Mucosa of stomach (tissue), 1 donor: ENCODE measurements around the gene RGS7.
"Not testable (repeated sequence)": the region's sequence is repeated elsewhere in the genome, so short reads cannot be mapped to it uniquely, and the experiment has no call there.

Experiments
- H3K27me3 ChIP-seq: one replicate; pipeline ENCODE4 v1.7.0; 2013; ENCODE audit warnings: mild to moderate bottlenecking, low read length; ENCODE audit not compliant: control insufficient read depth, insufficient read depth
- H3K36me3 ChIP-seq: one replicate; pipeline ENCODE4 v1.7.0; 2013; ENCODE audit warnings: low read length; ENCODE audit not compliant: control insufficient read depth, insufficient read depth
- H3K4me1 ChIP-seq: one replicate; pipeline ENCODE4 v1.7.0; 2013; ENCODE audit warnings: mild to moderate bottlenecking, low read length; ENCODE audit not compliant: control insufficient read depth, insufficient read depth
- H3K4me3 ChIP-seq: one replicate; pipeline ENCODE4 v1.7.0; 2013; ENCODE audit warnings: low read length
- H3K9ac ChIP-seq: one replicate; pipeline ENCODE4 v1.7.0; 2013; ENCODE audit warnings: mild to moderate bottlenecking, low read length, moderate library complexity
- H3K9me3 ChIP-seq: one replicate; pipeline ENCODE4 v1.7.0; 2013; ENCODE audit warnings: mild to moderate bottlenecking, low read length, moderate library complexity; ENCODE audit not compliant: control insufficient read depth
- donor health status: Pancreatic carcinoma.

Gene RGS7

GRCh38 chr1:241299347-241299746, 57.7 kb downstream of the RGS7 start:
- Histone ChIP-seq H3K4me1 (no peaks in the 10 kb centered on the region), H3K27me3 (no peaks in the 10 kb centered on the region), H3K4me3 (no peak overlapping the region), H3K36me3 (no peaks in the 10 kb centered on the region), H3K9ac (no peak overlapping the region), H3K9me3 (no peaks in the 10 kb centered on the region)

- H3K36me3 ChIP-seq = no peaks in the 10 kb centered on the region
- no peaks in the 10 kb centered on the region for H3K9me3 ChIP-seq
- H3K4me3 ChIP-seq = no peak overlapping the region
- no peaks in the 10 kb centered on the region for H3K4me1 ChIP-seq
- no peak overlapping the region for H3K9ac ChIP-seq
- no peaks in the 10 kb centered on the region for H3K27me3 ChIP-seq
These were observed 64.0 kb downstream of the RGS7 start for GRCh38 chr1:241292973-241293372.

- not testable (repeated sequence) for H3K4me3 ChIP-seq, H3K9me3 ChIP-seq, H3K9ac ChIP-seq, H3K36me3 ChIP-seq, H3K27me3 ChIP-seq, H3K4me1 ChIP-seq
These were observed 65.5 kb downstream of the RGS7 start for GRCh38 chr1:241291548-241291947.

GRCh38 chr1:241286486-241286885, 70.5 kb downstream of the RGS7 start:
- Histone ChIP-seq H3K36me3 (no peaks in the 10 kb centered on the region), H3K27me3 (no peaks in the 10 kb centered on the region), H3K4me3 (no peak overlapping the region), H3K9me3 (no peaks in the 10 kb centered on the region), H3K4me1 (no peaks in the 10 kb centered on the region), H3K9ac (no peak overlapping the region)

- Histone ChIP-seq H3K27me3 (no peaks in the 10 kb centered on the region), H3K4me3 (no peak overlapping the region), H3K9ac (no peak overlapping the region), H3K4me1 (no peaks in the 10 kb centered on the region), H3K9me3 (no peaks in the 10 kb centered on the region), H3K36me3 (no peaks in the 10 kb centered on the region)
These were observed 80.6 kb downstream of the RGS7 start for GRCh38 chr1:241276391-241276790.

- Histone ChIP-seq H3K4me3 (no peak overlapping the region), H3K9me3 (no peaks in the 10 kb centered on the region), H3K9ac (no peak overlapping the region), H3K36me3 (no peaks in the 10 kb centered on the region), H3K4me1 (no peaks in the 10 kb centered on the region), H3K27me3 (no peaks in the 10 kb centered on the region)
These were observed 81.0 kb downstream of the RGS7 start for GRCh38 chr1:241275981-241276380.

- H3K9me3 ChIP-seq = no peaks in the 10 kb centered on the region
- no peaks in the 10 kb centered on the region for H3K27me3 ChIP-seq
- no peak overlapping the region for H3K4me3 ChIP-seq
- H3K4me1 ChIP-seq = no peaks in the 10 kb centered on the region
- H3K9ac ChIP-seq = no peak overlapping the region
- no peaks in the 10 kb centered on the region for H3K36me3 ChIP-seq
These were observed 81.8 kb downstream of the RGS7 start for GRCh38 chr1:241275226-241275625.

GRCh38 chr1:241274693-241275092, 82.3 kb downstream of the RGS7 start:
- Histone ChIP-seq H3K4me1 (no peaks in the 10 kb centered on the region), H3K9me3 (no peaks in the 10 kb centered on the region), H3K9ac (no peak overlapping the region), H3K4me3 (no peak overlapping the region), H3K36me3 (no peaks in the 10 kb centered on the region), H3K27me3 (no peaks in the 10 kb centered on the region)

- Histone ChIP-seq H3K36me3 (no peaks in the 10 kb centered on the region), H3K27me3 (no peaks in the 10 kb centered on the region), H3K9ac (no peak overlapping the region), H3K4me3 (no peak overlapping the region), H3K9me3 (no peaks in the 10 kb centered on the region), H3K4me1 (no peaks in the 10 kb centered on the region)
These were observed 84.2 kb downstream of the RGS7 start for GRCh38 chr1:241272828-241273227.

- H3K4me3 ChIP-seq = no peak overlapping the region
- no peaks in the 10 kb centered on the region for H3K4me1 ChIP-seq
- H3K27me3 ChIP-seq = no peaks in the 10 kb centered on the region
- no peak overlapping the region for H3K9ac ChIP-seq
- H3K9me3 ChIP-seq = no peaks in the 10 kb centered on the region
- no peaks in the 10 kb centered on the region for H3K36me3 ChIP-seq
These were observed 85.6 kb downstream of the RGS7 start for GRCh38 chr1:241271427-241271826.

GRCh38 chr1:241270016-241270415, 87.0 kb downstream of the RGS7 start:
- no peaks in the 10 kb centered on the region for H3K36me3 ChIP-seq
- no peaks in the 10 kb centered on the region for H3K9me3 ChIP-seq
- H3K4me3 ChIP-seq = no peak overlapping the region
- H3K27me3 ChIP-seq = no peaks in the 10 kb centered on the region
- peaks cover under 1% of the 10 kb centered on the region for H3K4me1 ChIP-seq
- no peak overlapping the region for H3K9ac ChIP-seq

GRCh38 chr1:241269116-241269515, 87.9 kb downstream of the RGS7 start:
- no peaks in the 10 kb centered on the region for H3K9me3 ChIP-seq
- H3K4me3 ChIP-seq = no peak overlapping the region
- no peak overlapping the region for H3K9ac ChIP-seq
- no peaks in the 10 kb centered on the region for H3K27me3 ChIP-seq
- peaks cover 3% of the 10 kb centered on the region for H3K4me1 ChIP-seq
- no peaks in the 10 kb centered on the region for H3K36me3 ChIP-seq

- Histone ChIP-seq H3K4me1 (peaks cover 3% of the 10 kb centered on the region), H3K36me3 (no peaks in the 10 kb centered on the region), H3K9ac (no peak overlapping the region), H3K4me3 (no peak overlapping the region), H3K9me3 (no peaks in the 10 kb centered on the region), H3K27me3 (no peaks in the 10 kb centered on the region)
These were observed 90.9 kb downstream of the RGS7 start for GRCh38 chr1:241266121-241266520.
